SJCRH30 (cell line): ENCODE measurements around the gene DRD1. TPM values are rescaled to one million over a fixed set of nuclear protein-coding genes. Genes with fewer than 3 reads are reported as not detected.
A peak's percentile ranks its signal among the peaks of the same experiment; 100 is the strongest.

ENCODE experiments used
- DNase-seq, 2 experiments: peaks; one replicate each; pipeline ENCODE4 v3.0.0-alpha.2; 2015 to 2020
- H3K27ac ChIP-seq: fragments of 250-450 bp; sonication (Bioruptor Pico); 2 replicates; pipeline ENCODE4 v1.5.1; 2020; ENCODE audit warnings: mild to moderate bottlenecking, moderate library complexity
- H3K27me3 ChIP-seq: fragments of 250-450 bp; sonication (Bioruptor Pico); 2 replicates; pipeline ENCODE4 v1.5.1; 2020; ENCODE audit warnings: mild to moderate bottlenecking, moderate library complexity
- H3K36me3 ChIP-seq: fragments of 250-450 bp; sonication (Bioruptor Pico); 2 replicates; pipeline ENCODE4 v1.5.1; 2020; ENCODE audit warnings: mild to moderate bottlenecking, moderate library complexity
- H3K4me1 ChIP-seq: fragments of 250-450 bp; sonication (Bioruptor Pico); 2 replicates; pipeline ENCODE4 v1.5.1; 2020; ENCODE audit warnings: mild to moderate bottlenecking, moderate library complexity
- H3K4me3 ChIP-seq: fragments of 250-450 bp; sonication (Bioruptor Pico); 2 replicates; pipeline ENCODE4 v1.5.1; 2020; ENCODE audit warnings: mild to moderate bottlenecking, moderate library complexity
- H3K9me3 ChIP-seq: fragments of 250-450 bp; sonication (Bioruptor Pico); replicated peaks from 2 replicates; pipeline ENCODE4 v1.5.1; 2020; ENCODE audit warnings: mild to moderate bottlenecking, moderate library complexity
- total RNA-seq: library from RNA; depleted of rRNA; stranded (reverse); fragments of >200 nt; shearing (Covaris generic); gene quantifications from 2 replicates; pipeline ENCODE4 v1.2.3, GENCODE V29; 2014

The DRD1 gene
- total RNA-seq, 1 experiment from 2014 or later, result not detected

DNA sequence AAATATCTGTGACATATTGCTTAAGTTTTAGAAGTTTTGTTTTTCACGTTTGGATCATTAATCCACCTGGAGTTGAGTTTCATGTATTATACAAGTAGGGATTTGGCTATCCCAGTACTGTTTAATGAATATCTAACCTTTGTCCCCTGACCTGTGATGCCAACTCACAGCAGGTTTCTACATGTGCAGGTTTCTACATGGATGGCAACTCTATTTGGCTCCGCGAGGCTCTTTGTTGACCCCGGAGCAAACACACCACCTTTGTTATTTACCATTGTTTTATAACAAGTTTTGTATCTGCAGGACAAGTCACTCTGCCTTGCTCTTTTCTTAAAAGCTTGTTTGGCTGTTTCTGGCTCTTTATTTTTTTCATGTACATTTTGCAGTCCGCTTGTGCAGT, 33.5 kb upstream of the DRD1 start:
- Histone ChIP-seq H3K27me3 (no peaks in the 10 kb centered on the region), H3K9me3 (no peaks in the 10 kb centered on the region), H3K4me1 (peaks cover 5% of the 10 kb centered on the region; the same call in 1 of the 2 replicates), H3K27ac (no peak overlapping the region), H3K36me3 (peaks cover 24% of the 10 kb centered on the region), H3K4me3 (no peak overlapping the region)
- DNase-seq, result no peak

DNA sequence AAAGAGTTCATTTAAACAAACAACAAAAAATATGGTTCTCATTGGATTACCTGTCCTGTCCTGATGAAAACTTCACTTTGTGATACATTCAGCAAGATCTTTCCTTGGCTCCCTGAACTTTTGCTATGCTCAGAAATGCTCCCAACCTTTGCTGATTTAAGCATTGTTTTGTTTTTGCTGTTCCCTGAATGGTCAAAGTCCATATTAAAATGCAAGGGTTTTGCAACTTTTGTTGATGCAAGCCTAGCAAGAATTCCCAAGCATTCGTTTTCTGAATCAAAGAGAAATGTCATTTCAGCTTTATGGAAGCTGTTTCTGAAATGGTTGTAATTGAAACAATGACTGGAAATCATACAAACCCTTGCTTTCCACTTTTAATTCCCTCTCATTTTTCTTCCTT, 31.3 kb upstream of the DRD1 start:
- H3K36me3 ChIP-seq, result 0 out of 2 replicates have a peak, but pooled peaks cover 3% of the 10 kb centered on the region
- DNase-seq, result no peak
- peaks cover 9% of the 10 kb centered on the region; the same call in 1 of the 2 replicates for H3K4me1 ChIP-seq
- no peaks in the 10 kb centered on the region for H3K27me3 ChIP-seq
- H3K27ac ChIP-seq, result no peak overlapping the region
- no peak overlapping the region for H3K4me3 ChIP-seq
- H3K9me3 ChIP-seq, result no peaks in the 10 kb centered on the region

DNA sequence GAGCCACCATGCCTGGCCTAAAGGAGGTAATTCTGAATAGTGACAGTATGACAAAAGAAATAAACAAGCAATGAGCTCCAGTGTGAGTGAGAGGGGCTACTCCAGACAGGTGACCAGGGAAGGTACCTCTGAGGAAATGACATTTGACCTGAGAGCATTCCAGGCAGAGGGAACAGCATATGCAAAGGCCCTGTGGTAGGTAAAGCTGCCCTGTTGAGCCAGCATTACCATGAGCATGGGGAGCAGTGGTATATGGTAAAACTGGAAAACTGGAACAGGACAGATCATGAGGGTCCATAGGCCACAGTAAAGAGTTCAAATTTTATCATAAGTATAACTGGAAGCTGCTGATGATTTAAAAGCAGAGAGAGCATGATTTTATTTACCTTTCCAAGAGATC, 28.4 kb upstream of the DRD1 start:
- no peak for DNase-seq
- no peaks in the 10 kb centered on the region for H3K27me3 ChIP-seq
- H3K4me3 ChIP-seq, result no peak overlapping the region
- H3K27ac ChIP-seq, result no peak overlapping the region
- H3K9me3 ChIP-seq, result no peaks in the 10 kb centered on the region
- H3K4me1 ChIP-seq, result peaks cover 3% of the 10 kb centered on the region; the same call in 1 of the 2 replicates
- H3K36me3 ChIP-seq, result no peaks in the 10 kb centered on the region

DNA sequence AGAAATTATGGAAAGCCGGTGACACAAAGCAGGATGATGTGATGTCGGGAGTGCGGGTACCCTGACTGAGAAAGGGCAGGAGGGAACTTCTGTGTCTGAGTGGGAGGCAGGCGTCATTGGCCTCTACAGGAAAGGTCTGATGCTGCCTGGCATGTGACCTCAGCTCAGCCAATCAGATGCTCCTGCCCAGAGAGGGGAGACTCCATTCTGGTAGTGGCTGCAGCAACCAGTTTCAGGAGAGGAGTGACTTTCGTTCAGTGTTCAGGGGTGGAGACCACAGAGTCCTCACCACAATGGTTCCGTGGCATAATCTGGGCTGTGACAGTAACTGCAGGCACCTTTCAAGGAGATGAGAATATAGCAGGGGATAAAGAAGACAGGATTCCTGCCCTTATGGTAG, 27.6 kb upstream of the DRD1 start:
- H3K4me3 ChIP-seq, result no peak overlapping the region
- DNase-seq, result no peak
- no peaks in the 10 kb centered on the region for H3K36me3 ChIP-seq
- no peaks in the 10 kb centered on the region for H3K9me3 ChIP-seq
- no peaks in the 10 kb centered on the region for H3K27me3 ChIP-seq
- no peak overlapping the region for H3K27ac ChIP-seq
- H3K4me1 ChIP-seq, result peaks cover 3% of the 10 kb centered on the region; the same call in 1 of the 2 replicates

DNA sequence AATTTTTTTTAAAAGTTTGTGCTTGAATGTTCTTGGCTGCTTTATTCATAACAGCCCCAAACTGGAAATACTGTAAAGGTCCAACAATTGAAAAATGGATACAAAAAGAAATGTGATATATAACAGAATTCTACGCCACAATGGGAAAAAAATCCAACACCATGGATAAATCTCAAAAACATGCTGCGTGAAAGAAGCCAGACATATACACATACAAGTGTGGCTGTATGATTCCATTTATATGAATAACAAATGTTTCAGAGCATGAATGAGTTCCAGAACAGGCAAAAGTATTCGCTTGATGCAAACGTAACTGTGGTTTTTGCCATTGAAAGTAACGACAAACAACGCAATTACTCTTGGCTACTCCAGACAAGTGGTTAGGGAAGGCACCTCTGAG, 27.2 kb upstream of the DRD1 start:
- H3K27me3 ChIP-seq, result no peaks in the 10 kb centered on the region
- no peak overlapping the region for H3K4me3 ChIP-seq
- H3K4me1 ChIP-seq, result peaks cover 7% of the 10 kb centered on the region; the same call in 1 of the 2 replicates
- no peaks in the 10 kb centered on the region for H3K9me3 ChIP-seq
- H3K27ac ChIP-seq, result no peak overlapping the region
- no peaks in the 10 kb centered on the region for H3K36me3 ChIP-seq
- no peak for DNase-seq

DNA sequence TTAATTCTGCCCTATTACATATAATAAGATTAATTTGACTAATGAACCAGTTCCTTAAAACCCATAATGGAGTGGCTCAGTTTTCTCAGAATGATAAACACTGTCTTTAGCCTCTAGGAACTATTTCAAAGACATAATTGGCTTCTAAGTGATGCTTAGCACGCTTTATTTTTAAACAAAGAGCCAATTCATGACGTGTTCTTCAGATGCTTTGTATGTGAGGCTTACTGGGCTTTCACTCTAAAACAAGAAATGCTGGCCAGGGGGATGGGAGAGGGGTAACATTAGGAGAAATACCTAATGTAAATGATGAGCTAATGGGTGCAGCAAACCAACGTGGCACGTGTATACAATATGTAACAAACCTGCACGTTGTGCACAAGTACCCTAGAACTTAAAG, 26.8 kb upstream of the DRD1 start:
- no peak for DNase-seq
- no peaks in the 10 kb centered on the region for H3K9me3 ChIP-seq
- peaks cover 7% of the 10 kb centered on the region; the same call in 1 of the 2 replicates for H3K4me1 ChIP-seq
- no peak overlapping the region for H3K4me3 ChIP-seq
- H3K27me3 ChIP-seq, result no peaks in the 10 kb centered on the region
- H3K36me3 ChIP-seq, result no peaks in the 10 kb centered on the region
- no peak overlapping the region for H3K27ac ChIP-seq

DNA sequence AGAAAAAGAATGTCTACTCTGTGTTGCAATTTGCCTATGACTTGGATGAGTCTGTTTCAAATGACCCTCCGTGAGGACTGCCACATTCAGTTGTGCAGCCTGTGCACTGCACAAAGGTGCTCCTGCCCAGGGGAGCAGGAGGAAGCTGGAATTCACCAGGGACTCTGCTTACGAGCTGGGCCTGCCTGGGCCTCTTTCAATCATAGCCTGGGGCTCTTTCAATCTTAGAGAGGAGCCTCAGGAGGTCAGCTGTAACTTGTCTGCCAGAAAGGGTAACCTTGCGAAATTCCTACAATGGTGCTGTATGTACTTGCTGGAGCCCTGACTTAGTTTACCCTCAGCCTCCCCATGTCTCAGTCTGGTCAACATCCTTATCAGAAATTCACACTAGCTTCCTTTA, 25.9 kb upstream of the DRD1 start:
- no peaks in the 10 kb centered on the region for H3K9me3 ChIP-seq
- no peak overlapping the region for H3K4me3 ChIP-seq
- no peak overlapping the region for H3K27ac ChIP-seq
- no peaks in the 10 kb centered on the region for H3K36me3 ChIP-seq
- no peaks in the 10 kb centered on the region for H3K27me3 ChIP-seq
- H3K4me1 ChIP-seq, result peaks cover 7% of the 10 kb centered on the region; the same call in 1 of the 2 replicates
- DNase-seq, result no peak

DNA sequence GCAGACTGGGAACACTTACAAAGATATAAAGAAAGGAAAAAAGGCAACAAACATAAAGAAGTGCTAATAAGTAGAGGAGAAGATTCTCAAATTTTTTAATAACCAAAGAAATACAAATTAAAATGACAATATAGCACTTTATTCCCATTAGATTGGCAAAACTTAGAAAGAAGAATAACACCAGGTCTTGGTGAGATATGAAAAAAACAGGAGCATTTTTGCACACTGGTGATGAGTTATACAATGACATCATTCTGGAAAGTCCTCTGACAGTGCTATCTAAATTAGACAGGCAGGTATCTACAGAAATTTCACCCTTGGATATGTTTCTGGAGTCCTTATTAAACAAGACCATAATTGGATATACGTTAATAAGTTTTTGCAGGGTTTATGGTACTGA, 24.9 kb upstream of the DRD1 start:
- no peak overlapping the region for H3K27ac ChIP-seq
- H3K4me1 ChIP-seq, result peaks cover 7% of the 10 kb centered on the region; the same call in 1 of the 2 replicates
- H3K36me3 ChIP-seq, result no peaks in the 10 kb centered on the region
- no peaks in the 10 kb centered on the region for H3K27me3 ChIP-seq
- no peak overlapping the region for H3K4me3 ChIP-seq
- no peaks in the 10 kb centered on the region for H3K9me3 ChIP-seq
- no peak for DNase-seq

DNA sequence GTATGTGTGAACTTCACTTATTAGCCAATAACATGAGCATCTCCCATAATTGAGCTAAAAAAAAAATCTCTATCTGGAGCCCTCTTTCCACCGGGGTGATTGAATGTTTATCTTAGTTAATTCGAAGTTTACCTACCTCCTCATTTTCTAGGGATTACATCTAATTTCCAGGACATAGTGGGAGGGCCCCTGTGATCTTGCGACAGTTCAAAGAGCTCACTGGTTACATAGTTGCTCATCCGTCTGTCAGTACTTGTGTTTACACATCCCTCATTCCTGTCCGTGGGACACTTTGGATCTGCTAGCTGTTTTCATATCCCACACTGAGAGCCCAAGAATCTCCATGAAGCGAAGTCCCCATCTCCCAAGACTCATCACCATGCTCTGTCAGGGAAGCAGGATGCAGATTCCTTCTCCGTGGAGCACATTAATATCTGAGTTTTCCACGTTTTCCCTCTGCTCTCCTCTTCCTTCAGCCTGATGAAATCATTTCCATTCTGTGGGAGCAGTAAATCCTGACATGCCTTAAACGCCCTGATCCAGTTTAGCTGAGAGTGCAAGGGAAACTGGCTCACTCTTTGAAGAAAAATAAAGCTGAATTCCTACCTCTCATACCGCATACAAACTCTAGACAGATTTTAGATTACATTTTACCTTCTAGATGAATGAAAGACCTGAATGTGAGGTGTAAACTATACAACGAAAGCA, 24.2 kb upstream of the DRD1 start:
- Histone ChIP-seq H3K9me3 (no peaks in the 10 kb centered on the region), H3K4me3 (no peak overlapping the region), H3K27me3 (no peaks in the 10 kb centered on the region), H3K27ac (no peak overlapping the region), H3K36me3 (no peaks in the 10 kb centered on the region), H3K4me1 (peaks cover 7% of the 10 kb centered on the region; the same call in 1 of the 2 replicates)
- no peak for DNase-seq

DNA sequence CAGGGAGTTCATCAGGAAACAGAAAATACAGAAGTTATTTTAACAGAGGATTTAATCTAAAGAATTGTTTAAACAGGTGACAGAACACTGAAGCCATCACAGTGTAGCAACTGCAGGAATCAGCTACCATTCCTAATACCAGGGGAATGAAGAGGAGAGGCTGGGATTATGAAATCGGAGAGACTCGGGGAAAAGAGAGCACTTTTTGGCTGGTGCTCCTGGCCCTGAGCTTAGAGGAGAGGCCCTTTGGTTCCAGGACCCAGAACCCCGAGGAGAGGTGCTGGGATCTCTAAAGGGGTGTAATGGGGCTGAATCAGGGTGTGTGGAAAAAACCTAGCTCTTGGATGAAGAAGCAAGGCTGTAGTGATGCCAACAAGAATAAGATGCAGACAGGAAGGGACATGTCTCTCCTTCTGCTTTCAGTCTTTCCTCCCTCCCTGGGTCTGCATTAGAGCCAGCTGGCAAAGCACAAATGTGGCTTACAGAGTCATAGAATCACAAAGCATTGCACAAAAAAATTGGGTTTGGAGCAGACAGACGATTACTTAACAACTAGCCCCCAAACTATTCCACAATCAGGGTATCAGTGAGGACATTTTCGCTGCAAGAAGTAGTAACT, 22.8 kb upstream of the DRD1 start:
- DNase-seq, result no peak
- Histone ChIP-seq H3K27ac (no peak overlapping the region), H3K4me3 (no peak overlapping the region), H3K27me3 (no peaks in the 10 kb centered on the region), H3K9me3 (no peaks in the 10 kb centered on the region), H3K36me3 (no peaks in the 10 kb centered on the region), H3K4me1 (peaks cover 7% of the 10 kb centered on the region; the same call in 1 of the 2 replicates)

DNA sequence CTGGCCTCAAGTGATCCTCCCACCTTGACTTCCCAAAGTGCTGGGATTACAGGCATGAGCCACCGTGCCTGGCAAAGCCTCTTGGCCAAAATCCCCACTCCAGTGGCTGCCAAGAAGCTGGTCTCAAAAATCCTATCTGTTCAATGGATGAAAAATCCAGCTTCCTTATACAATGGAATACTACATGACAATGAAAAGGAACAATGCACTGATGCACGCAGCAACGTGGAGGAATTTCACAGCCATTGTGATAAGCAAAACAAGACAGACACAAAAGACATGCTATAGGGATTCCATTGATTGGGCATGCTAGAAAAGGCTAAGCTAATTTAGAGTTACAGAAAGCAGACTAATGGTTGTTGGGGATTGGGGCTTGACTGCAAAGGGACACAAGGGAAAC, 21.3 kb upstream of the DRD1 start:
- Histone ChIP-seq H3K4me3 (no peak overlapping the region), H3K4me1 (peaks cover 4% of the 10 kb centered on the region; the same call in 1 of the 2 replicates), H3K9me3 (no peaks in the 10 kb centered on the region), H3K27ac (no peak overlapping the region), H3K27me3 (no peaks in the 10 kb centered on the region), H3K36me3 (no peaks in the 10 kb centered on the region)
- DNase-seq, result no peak

DNA sequence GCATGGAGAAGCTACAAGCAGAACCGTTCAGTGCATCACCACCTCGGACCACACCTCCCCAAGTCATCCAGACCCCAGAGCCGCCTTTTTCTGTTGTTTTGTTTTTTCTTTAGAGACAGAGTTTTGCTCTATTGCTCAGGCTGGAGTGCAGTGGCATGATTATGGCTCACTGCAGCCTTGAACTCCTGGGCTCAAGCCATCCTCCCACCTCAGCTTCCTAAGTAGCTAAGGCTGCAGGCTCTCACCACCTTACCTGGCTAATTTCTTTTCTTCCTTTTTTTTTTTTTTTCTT, 20.9 kb upstream of the DRD1 start:
- Histone ChIP-seq H3K27me3 (no peaks in the 10 kb centered on the region), H3K4me1 (peaks cover 4% of the 10 kb centered on the region; the same call in 1 of the 2 replicates), H3K4me3 (no peak overlapping the region), H3K27ac (no peak overlapping the region), H3K36me3 (no peaks in the 10 kb centered on the region), H3K9me3 (no peaks in the 10 kb centered on the region)
- no peak for DNase-seq

DNA sequence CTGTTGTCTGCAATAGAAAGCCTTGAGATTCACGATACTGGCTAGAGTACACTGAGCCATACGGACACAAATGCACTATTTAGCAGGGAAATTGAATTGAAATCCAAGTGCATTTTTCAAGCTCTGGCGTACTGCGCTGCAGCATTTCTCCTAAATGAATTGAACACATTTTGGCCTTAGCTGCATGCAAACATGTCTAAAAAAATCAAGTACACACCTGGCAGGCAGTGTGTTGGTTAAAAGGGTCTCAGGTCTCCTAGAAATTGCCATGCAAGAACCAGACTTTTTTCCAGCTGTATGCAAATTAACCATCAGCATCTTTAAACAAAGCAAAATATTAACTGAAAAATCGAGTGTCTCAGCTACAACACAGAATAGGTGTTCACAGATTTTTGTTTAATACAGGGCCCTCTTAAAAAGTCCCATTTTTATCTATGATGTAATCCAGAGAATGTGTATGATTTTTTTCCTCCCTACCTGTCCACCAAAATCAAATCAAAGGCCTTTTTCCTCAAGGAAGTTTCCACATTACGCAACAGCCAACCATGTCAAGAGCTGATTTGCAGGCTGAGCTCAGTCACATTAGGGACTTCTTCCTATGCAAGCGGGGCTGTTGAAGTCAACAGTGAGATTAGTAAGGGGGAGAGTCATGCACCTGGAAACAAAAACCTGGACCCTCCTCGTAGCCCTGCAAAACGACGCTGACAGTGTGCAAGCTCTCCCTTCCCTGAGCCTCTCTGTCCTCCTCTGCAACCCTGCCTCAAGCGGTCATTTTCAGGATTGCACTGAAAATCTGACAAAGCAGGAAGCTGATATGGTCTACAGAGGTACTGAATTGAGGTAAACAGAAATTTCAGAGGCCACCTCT, 20.3 kb upstream of the DRD1 start:
- Histone ChIP-seq H3K27me3 (no peaks in the 10 kb centered on the region), H3K4me3 (no peak overlapping the region), H3K27ac (no peak overlapping the region), H3K4me1 (peaks cover 4% of the 10 kb centered on the region; the same call in 1 of the 2 replicates), H3K36me3 (no peaks in the 10 kb centered on the region), H3K9me3 (no peaks in the 10 kb centered on the region)
- DNase-seq, result peak; percentile 50 to 80

DNA sequence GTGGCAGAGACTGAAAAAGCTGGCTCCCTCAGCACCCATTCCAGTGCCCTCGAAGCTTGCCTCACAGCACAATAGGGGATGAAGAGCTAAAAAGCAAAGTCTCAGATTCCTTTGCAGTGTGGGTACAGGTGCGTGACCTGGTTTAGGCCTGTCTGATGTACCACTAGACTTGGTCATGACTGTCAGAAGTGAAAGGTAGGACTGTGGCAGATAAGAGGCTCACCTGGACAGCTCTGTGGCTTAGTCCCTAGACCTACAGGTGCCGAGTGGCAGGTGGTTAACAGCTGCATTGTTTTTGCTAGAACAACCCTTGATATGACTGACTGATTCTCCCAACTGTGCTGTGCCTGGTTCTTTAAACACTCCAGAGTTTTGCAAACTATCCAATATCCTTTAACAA, 19.7 kb upstream of the DRD1 start:
- H3K4me3 ChIP-seq, result no peak overlapping the region
- no peak for DNase-seq

DNA sequence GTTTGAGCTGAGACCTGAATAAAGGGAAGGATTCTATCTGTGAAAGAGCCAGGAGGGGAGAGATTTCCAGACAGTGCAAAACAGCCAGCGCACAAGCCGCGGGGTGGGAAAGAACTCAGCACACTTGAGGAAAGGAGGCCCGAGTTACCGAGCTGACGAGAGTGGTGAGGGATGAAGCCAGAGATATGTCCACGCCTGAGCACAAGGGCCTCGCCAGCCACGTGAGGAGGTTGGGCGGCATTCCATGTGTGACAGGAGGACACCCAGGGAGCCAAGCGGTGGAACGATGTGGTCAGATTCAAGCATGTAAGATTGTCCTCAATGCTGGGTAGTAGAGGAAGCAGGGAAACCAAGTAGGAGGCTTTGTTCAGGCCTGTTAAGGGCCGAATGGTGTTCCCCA, 17.4 kb upstream of the DRD1 start:
- Histone ChIP-seq H3K27me3 (no peaks in the 10 kb centered on the region), H3K36me3 (no peaks in the 10 kb centered on the region), H3K4me1 (peaks cover 13% of the 10 kb centered on the region; the same call in 1 of the 2 replicates), H3K9me3 (no peaks in the 10 kb centered on the region), H3K4me3 (no peak overlapping the region), H3K27ac (no peak overlapping the region)
- no peak for DNase-seq

More for the DNA sequence above, 19.7 kb upstream of the DRD1 start:
- H3K36me3 ChIP-seq, result no peaks in the 10 kb centered on the region
- H3K27me3 ChIP-seq, result no peaks in the 10 kb centered on the region
- H3K27ac ChIP-seq, result no peak overlapping the region
- H3K9me3 ChIP-seq, result no peaks in the 10 kb centered on the region
- peaks cover 4% of the 10 kb centered on the region; the same call in 1 of the 2 replicates for H3K4me1 ChIP-seq
